GM18499 (cell line): ENCODE results near the gene PTTG1IP.

Source experiments
- ATAC-seq: cut with Tn5 transposase; IDR thresholded peaks from one replicate; pipeline ENCODE4 v1.9.1; 2021; ENCODE audit warnings: moderate number of reproducible peaks; ENCODE audit not compliant: insufficient read depth, unreplicated experiment

Gene PTTG1IP

DNA sequence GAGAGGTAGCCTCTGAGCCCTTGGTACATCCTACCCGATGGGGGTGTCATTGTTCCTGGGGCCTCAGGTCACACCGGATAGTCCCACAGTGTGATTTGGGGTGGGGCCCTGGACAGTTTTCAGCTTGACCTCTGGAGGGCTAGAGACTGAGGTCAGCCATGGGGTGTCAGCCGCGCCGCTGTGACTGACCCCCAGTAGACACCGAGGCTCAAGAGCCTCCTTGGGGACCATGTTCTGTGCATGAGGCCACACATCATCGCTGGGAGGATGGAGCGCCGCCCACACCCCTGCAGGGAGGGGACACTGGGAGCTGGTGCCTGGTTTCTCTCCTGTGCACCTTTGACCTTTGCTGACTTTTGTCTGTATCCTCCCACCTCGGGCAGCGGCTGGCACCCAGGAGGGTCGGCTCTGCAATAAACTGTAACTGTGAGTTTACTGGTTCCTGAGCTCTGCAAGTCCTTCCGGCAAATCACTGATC, 24.6 kb upstream of the PTTG1IP start:
- ATAC-seq, result no peak

DNA sequence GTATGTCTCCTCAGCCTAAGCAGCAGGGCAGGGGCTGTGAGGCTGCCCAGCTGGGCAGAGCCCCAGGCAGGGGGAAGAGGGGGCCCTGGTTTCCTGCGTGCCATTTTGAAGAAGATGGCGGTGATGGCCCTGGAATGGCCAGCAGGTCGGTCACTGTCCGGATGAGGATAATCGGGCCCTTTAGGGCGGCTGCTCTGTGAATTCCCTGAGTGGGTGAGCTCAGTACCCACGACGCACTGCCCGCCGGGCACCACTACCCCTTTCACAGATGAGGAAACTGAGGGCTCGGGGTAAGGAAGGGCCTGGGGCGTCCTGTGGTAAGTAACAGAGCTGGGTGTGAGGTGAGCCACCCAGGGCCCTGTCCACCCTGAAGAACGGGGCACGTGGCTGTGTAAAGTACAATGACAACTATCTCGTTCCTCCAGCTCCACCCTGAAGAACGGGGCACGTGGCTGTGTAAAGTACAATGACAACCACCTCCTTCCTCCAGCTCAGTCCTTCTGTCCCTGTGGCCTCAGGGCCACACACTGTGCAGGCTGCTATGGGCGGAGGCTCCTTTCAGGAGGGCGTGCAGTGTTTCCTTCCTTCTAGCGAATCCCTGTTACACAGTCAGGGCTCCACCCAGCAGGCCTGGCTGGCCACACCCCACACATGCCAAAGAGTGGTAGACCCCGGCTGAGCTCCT, 24.0 kb upstream of the PTTG1IP start:
- ATAC-seq, result no peak

DNA sequence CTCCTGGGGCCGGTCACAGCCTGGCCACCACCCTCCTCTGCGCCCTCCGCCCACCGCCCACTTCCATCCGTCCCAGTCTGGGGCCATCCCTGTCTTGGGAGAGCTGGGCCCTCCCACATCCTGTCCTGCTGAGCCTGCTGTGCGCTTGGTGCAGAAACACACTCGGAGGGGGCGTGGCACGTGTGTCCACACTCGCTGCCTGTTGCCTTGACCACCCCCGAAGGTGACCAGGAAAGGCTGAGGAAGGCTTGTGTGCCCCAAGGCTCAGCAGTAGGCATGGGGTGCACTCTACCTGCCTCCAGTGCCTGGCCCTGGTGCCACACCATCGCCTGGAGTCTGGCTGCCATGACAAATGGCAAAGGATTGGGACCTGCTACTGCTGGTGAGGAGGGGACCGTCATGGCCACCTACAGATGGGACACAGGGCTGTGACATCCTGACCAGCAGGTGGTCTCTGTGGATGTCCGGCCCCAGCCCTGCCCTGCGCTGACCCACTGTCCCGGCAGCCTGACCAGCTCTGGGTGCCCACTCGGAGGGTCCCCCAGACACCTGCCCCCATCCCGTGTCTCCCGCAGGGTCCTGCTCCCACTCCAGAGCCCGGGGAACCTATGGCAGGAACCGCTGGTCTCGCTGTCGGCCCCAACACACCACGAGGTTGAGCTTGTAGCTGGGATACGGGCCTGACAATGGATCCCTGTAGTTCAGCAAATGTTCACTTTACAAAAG, 23.2 kb upstream of the PTTG1IP start:
- ATAC-seq, result no peak

DNA sequence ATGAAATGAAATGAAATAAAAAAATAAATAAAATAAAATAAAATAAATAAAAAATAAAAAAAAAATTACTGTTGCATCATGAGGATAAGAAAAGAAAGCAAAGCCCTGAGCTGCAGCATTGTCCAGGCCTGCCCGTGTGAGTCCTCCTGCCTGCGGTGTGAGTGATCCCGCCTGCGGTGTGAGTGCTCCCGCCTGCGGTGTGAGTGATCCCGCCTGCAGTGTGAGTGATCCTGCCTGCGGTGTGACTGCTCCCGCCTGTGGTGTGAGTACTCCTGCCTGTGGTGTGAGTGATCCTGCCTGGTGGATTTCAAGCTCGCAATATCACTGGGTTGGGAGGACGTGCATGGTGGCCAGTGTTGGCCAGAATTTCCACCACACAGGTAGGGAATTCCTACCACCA, 22.4 kb upstream of the PTTG1IP start:
- no peak for ATAC-seq

DNA sequence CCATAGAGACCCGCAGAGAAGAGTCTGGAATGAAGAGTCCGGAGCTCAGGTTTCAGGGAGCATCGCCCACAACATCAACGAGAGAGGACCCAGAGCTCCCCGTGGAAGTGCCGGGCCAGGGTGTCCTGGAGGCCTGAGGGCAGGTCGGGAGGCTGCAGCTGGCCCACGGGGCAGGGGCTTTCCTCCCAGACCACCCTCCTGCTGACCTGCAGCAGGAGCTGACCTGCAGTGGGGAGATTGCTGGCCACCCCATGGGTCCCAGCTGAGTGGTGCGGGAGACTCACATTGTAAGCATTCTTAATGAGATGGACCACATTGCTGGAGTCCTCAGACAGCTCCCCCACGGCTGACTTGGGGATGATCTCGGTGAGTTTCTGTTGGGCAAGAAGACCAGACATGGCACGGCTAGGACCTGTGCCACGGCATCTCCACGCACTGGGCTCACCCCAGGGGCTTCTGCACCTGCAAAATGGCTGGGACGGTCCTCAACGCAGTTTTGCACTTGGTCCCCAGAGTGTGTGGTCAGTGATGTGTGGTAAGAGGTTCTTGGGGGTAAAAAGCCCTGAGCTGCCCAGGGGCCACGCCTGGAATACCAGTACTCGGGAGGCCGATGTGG, 21.3 kb upstream of the PTTG1IP start:
- no peak for ATAC-seq

DNA sequence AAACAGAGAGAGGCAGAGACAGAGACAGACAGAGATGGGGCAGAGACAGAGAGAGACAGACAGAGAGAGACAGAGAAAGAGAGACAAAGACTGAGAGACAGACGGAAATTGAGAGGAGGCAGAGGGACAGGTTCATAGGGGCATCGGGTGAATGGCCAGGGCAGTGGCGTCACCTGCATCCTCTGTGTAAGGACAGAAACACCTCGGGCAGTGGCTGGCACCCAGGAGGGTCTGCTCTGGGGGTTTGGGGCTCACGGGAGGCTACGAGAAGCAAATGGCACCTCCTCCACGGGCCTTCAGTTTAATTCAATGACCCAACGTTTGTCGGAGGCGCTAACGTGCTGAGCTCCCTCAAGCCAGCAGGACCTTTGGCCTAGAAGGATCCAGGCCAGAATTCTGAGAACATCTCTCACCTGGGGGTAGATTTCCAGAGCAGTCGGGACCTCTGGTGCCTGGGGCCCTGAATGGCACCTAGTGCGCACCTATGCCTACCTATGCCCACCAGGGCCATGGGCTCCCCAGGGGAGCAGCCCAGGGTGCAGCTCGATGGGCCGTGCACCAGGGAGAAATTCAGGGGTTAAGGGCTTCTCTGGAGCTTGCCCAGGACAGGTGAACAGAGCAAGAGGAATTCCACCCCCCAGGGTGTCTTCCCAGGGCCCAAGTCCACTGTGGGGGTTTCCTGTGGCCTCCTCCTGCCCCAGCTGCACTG, 20.6 kb upstream of the PTTG1IP start:
- no peak for ATAC-seq

DNA sequence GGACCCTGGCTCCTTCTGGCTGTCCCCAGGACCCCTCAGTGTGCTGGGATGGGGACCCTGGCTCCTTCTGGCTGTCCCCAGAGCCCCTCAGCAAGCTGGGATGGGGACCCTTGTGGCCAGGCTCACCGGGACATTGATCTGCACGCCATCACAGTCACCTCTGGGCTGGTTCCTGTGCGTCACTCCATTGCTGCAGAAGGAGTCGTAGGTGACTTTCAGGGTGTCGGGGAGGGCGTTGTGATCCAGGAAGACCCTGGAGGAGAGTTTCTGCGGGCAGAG, 19.7 kb upstream of the PTTG1IP start:
- no peak for ATAC-seq

DNA sequence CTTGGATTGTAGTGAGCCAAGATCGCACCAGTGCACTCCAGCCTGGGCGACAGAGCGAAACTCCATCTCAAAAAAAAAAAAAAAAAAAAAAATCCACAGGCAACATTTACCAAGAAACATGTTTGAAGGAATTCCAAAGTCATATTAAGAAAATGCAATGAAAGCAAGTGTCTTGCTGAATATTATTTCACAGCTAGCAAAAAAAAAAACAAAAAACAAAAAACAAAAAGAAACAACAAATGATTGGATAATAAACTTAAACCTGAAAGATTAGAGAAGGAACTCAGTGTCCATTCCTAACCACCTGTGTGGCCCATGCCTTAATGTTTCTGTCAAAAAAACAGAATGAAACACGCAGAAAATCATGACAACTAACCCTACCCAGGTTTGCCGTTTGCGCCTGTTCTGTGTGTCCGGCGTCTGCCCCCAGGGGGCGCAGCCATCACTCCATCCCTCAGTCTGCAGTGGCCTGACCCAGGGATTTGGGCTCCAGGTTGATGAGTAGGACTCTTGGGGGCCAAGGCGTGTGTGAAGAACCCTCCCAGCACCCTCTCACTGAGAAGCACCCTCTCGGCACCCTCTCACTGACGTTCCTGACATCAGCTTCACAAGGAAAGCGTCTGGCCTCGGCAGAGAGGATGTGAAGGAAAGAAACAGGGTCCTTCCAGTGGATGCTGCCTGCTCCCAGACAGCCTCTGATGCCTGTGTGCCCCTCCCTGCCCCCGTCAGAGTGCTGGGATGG, 19.2 kb upstream of the PTTG1IP start:
- ATAC-seq, result no peak

DNA sequence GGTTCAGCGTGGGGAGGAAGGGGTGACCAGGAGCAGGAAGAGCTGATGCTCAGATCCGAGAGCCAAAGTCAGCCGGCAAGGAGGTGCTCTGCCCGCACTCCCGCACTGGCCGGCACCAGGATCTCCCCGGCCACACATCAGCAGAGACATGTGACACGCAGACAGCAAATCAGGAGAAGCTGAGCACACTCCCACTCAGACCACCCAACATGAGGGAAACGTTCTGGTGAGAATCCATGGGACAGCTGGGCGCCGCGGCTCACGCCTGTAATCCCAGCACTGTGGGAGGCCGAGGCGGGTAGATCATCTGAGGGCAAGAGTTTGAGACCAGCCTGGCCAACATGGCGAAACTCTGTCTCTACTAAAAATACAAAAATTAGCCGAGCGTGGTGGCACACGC, 18.6 kb upstream of the PTTG1IP start:
- ATAC-seq, result no peak

DNA sequence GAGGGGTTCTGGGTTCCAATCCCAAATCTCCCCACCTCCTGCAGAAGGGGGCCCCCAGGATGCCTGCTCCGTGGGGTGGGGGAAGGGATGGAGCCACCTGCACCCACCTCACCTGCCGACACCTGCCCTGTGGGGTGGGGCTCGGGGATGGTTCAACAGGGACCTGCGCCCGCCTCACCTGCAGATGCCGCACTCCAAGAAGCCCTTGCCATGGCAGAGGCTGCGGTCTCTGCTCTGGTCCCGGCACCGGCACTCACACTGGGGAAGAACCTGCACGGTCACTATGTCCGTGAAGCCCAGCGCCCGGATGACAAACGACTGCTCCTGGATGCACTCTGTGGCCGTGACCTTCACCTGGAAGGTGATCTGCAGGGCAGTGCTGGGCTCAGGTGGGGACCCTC, 18.1 kb upstream of the PTTG1IP start:
- ATAC-seq, result no peak

DNA sequence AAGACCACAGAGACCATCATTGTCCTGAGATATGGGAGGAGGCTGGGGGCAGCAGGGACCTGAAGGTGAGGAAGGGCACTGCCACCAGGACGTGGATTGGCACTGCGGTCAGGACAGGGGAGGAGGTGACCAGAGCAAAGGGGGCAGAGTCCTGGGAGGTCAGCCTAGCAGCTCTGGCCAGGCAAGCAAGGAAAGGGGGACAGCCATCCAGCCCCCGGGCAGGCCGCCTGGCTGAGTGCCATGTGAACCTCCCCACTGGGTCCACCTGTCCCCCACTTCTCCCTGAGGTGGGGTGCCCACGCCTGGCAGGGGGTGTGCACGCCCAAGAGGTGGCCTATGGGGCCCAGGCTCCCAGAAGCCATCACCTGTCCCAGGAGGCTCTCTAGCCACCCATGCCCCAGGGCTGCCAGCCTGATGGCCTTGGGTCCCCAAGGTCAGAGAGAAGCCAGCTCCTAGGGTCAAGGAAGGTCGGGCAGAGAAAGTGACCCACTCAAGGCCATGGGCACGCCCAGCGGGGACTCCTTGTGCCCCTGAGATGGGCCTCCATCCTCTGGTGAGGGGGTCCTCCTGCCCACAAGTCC, 17.6 kb upstream of the PTTG1IP start:
- no peak for ATAC-seq

DNA sequence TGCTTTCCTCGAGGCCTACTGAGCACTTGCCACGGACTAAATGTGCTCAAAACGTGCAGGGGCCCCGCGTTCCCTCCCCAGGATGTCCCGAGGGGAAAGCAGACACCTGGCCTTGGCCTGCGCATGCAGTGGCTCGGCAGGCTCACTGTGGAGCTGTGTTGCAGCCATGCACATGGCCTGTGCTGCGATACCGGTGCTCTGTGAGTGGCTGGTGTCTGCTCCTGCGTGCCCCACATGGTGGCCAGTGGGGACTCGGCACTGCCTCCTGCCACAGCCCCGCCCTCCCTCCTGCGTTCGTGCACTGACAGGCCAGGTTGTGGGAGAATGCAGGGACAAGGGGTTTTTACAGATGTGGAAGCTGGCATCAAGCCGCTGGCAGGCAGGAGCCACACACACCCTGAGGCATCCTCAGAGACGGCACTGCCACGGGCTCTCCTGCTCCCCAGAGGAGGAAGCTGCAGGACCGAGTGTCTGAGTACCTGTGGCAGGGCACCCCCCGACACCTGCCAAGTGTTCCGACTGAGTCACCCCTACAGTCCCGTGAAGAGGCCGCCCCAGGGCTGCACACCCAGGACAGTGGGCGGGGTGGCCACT, 16.9 kb upstream of the PTTG1IP start:
- ATAC-seq, result no peak

DNA sequence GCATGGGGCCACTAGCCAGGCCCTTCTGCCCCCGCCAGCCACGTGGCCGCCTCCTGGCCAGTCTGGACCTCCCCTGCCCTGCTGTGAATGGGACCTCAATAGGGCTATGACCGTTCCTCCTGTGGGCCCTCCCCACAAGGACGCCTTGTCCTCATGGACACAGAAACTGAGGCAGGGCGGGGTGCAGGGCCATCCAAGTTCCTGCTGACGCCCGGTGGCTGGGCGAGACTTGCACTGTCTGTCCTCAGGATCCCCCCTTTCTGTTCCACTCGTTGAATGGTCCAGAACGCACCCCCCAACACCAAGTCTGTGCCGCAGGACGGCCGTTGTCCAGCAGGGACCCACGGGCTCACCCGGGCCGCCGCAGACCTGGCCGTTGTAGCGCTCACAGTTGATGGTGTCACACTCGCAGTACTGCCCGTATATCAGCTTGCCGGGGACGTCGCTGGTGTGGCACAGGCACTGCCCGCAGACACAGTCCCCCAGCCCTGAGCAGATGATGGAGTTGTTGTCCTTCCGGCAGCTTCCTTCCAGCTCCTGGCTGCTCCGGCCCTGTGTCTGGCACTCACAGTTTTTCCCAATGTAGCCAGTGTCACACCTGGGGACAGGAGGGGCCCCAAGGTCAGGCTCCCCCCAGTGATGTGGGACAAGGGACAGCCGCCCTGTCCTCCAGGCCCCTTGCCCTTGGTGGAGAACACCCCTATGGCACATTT, 16.3 kb upstream of the PTTG1IP start:
- ATAC-seq, result no peak

DNA sequence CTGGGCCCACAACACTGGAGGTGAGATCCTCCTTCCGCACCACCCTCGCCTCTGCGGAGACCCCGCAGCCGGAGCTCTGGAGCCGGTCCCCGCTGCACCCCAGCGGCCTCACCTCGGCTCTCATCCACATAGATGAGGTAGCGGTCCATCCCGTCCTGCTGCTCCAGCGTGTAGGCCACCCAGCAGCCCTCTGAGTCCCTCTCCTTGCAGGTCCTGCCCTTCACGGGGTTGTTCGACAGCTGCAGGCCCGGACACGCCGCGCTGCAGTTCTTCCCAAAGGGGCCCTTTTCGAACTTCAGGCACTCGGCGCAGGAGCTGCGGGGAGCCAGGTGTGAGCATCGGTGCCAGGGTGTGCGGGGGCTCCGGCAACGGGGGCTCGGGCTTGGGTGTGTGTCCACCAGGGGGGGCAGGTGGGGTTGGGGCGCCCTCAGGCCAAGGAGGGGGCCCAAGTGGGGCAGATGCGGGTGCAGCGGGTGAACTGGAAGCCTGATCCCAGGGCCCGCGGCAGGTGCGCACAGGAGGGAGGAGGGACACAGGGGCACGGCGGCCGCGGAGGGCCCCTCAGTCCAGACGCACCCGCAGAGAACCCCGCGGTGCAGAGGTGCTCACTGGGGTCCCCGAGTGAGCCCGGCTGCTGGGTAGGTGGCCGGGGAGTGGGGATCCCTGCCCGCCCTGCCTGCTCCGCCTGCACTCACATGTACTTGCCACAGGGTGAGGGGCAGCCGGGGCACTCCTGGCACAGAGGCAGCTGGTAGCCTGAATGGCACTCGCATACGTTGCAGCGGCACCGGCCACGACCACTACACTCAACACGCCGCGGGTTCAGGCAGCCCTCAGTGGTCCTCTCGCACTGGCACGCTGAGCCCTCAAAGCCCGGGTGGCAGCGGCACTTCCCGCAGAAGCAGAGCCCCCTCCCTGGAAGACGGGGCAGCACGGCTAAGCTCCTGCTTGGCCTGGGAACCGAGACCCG, 15.4 kb upstream of the PTTG1IP start:
- ATAC-seq, result no peak

DNA sequence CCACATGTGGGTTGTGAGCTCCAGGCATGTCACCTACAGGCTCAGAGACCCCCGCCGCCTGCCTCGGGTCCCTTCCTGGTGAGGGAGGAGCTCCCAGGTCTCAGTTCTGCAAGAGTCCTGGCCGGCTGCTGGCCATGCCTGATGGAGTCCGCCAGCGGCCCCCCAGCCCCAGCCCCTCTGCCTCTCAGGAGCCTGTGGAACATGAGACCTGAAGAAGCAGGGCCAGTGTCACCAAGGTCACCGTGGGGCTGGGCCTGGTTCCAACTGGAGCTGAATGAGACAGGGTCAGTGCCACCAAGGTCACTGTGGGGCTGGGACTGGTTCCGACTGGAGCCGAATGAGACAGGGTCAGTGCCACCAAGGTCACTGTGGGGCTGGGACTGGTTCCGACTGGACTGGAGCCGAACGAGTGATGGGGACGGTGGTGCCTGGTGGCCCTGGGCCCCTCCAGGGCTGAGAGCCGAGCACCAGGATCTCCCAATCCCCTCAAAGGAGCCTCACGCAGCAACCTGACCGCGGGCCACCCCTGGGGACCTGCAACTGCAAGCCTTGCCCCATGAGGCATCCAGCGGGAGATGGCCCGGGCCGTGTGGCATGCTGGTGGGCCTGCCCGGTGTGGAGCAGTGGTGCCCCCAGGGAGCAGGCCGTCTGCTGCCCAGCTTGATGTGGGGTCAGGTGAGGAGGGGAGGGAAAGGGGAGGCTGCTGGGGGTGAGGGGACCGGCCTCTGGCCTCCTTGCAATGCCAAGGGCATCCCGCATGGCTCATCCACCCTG, 14.5 kb upstream of the PTTG1IP start:
- ATAC-seq, result no peak

DNA sequence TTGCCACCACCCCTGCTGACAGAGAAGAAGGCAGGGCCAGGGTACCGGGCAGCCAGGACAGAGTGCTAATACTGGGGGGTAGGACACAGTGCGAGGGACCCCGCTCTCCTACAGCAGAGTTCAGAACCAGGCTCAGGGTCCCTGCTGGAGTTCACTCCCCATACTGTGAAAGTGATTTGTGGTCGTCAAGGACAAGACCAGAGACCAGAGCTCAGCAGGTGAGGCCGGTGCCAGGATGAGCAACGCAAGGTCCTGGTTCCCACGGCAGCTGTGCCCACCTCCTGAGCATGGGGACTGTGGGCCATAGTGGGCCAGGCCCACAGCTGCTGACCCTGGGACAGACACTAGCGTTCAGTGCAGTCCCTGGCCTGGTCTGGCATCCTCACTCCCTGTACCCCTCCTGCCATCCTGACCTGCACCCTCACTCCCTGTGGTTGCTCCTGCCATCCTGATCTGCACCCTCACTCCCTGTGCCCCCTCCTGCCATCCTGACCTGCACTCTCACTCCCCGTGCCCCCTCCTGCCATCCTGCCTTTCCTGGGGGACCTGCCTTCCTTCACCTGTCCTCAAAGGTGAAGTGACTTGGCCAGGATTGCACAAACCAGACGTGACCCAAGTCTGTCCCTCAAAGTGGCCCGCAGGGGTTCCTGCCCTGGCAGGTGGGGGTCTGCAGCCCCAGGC, 13.8 kb upstream of the PTTG1IP start:
- no peak for ATAC-seq
